ENCODE measurements around the gene MEMO1.

GRCh38 chr2:31932589-31932988 lies 78.2 kb downstream of the MEMO1 start:
- TF ChIP-seq CTCF (IDR thresholded peaks at IDR 0.05) (no peak), POLR2A (IDR thresholded peaks at IDR 0.05) (no peak), EP300 (IDR thresholded peaks at IDR 0.05) (no peak)
